Omental fat pad (tissue), 4 donors: ENCODE results near the gene LGALS9B. TPM values are rescaled to one million over a fixed set of nuclear protein-coding genes. Genes with fewer than 3 reads are reported as not detected.
"Not testable (repeated sequence)": the region's sequence is repeated elsewhere in the genome, so short reads cannot be mapped to it uniquely, and the experiment has no call there.

Source experiments
- ATAC-seq: fragments of 150-250 bp; one replicate; pipeline ENCODE4 v1.9.1; 2016; ENCODE audit warnings: mild to moderate bottlenecking, moderate library complexity; ENCODE audit not compliant: low FRiP score
- DNase-seq: peaks from one replicate; pipeline ENCODE4 v3.0.0-alpha.2; 2019; ENCODE audit warnings: low spot score
- total RNA-seq, 4 donors: library from RNA; depleted of rRNA; stranded (reverse); fragments of >200 nt; gene quantifications; one replicate each; pipeline ENCODE4 v1.1.0, GENCODE V29; 2016

The LGALS9B gene
- total RNA-seq, 4 donors from 2014 or later: not detected

DNA sequence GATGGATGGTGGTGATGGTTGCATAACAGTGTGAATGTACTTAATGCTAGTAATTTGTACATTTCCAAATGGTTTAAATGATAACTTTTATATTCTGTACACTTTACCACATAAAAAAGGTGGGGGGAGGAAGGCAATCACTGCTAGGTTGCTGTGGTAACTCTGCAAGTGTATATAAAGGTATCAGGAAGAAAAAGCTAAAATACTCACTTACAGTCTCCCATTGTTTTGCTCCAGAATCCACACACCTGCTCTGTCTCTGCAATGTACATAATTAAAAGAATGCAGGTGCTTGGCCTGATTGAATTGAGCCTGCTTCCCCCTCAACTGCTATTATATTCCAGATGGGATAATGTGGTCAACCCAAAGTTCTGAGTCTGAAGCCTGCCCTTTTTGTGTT lies 6.7 kb upstream of the LGALS9B start:
- ATAC-seq, DNase-seq: not testable (repeated sequence)

GRCh38 chr17:20469946-20470345 lies 2.6 kb upstream of the LGALS9B start:
- not testable (repeated sequence) for ATAC-seq, DNase-seq

DNA sequence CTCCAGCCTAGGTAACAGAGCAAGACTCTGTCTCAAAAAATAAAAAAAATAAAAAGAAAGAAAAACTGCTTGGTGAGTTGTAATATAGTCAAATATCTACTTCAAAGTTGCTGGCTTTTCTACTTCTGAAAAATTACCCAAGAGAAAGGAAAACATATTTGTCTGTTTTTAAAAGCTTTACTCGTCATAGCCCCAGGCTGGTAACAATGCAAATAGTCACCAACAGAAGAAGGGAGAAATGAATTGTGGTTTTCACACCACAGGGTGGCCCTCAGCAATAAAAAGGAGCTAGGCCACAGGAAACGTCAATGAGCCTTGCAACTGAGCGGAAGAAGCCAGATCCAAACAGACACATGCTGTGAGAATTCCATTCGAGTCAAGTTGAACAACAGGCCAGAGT lies 1.8 kb upstream of the LGALS9B start:
- DNase-seq, ATAC-seq: not testable (repeated sequence)

- DNase-seq: not testable (repeated sequence)
- peak; percentile 19 for ATAC-seq
Observed at GRCh38 chr17:20466999-20467398, 340 bp downstream of the LGALS9B start.

GRCh38 chr17:20466553-20466952 lies 786 bp downstream of the LGALS9B start:
- DNase-seq: not testable (repeated sequence)
- peak; percentile 24 for ATAC-seq

GRCh38 chr17:20465535-20465934 lies 1.8 kb downstream of the LGALS9B start:
- not testable (repeated sequence) for ATAC-seq, DNase-seq

- ATAC-seq, DNase-seq: not testable (repeated sequence)
Observed at GRCh38 chr17:20464854-20465414, 2.4 kb downstream of the LGALS9B start.

GRCh38 chr17:20462158-20462557 lies 5.2 kb downstream of the LGALS9B start:
- DNase-seq, ATAC-seq: not testable (repeated sequence)

DNA sequence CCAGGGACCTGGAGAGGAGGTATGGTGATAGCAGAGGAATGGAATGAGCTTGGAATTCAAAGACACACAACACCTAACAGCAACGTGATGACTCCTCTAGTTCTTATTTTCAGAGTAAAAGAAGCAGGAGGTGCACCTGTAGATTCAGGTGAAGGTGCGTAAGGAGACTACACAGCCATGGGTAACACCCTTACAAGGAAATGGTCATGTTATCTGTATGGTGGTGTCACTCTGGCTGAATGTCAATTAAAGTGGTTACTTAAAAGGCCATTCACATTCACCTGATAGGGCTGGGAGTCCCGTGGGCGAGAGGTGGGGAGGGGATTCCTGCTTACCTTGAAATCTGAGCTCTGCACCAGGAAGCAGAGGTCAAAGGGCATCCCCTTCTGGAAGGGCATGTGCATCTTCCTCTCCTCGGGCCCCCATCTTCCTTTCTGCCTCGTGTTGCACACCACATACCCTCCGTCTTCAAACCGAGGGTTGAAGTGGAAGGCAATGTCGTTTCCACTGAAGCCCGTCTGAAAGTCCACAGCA lies 9.4 kb downstream of the LGALS9B start:
- DNase-seq, ATAC-seq: not testable (repeated sequence)

- ATAC-seq, DNase-seq: not testable (repeated sequence)
Observed at GRCh38 chr17:20455106-20455505, 12.2 kb downstream of the LGALS9B start.

GRCh38 chr17:20453820-20454434 lies 13.4 kb downstream of the LGALS9B start:
- ATAC-seq, DNase-seq: not testable (repeated sequence)

- not testable (repeated sequence) for ATAC-seq, DNase-seq
Observed at GRCh38 chr17:20450852-20451251, 16.5 kb downstream of the LGALS9B start.

DNA sequence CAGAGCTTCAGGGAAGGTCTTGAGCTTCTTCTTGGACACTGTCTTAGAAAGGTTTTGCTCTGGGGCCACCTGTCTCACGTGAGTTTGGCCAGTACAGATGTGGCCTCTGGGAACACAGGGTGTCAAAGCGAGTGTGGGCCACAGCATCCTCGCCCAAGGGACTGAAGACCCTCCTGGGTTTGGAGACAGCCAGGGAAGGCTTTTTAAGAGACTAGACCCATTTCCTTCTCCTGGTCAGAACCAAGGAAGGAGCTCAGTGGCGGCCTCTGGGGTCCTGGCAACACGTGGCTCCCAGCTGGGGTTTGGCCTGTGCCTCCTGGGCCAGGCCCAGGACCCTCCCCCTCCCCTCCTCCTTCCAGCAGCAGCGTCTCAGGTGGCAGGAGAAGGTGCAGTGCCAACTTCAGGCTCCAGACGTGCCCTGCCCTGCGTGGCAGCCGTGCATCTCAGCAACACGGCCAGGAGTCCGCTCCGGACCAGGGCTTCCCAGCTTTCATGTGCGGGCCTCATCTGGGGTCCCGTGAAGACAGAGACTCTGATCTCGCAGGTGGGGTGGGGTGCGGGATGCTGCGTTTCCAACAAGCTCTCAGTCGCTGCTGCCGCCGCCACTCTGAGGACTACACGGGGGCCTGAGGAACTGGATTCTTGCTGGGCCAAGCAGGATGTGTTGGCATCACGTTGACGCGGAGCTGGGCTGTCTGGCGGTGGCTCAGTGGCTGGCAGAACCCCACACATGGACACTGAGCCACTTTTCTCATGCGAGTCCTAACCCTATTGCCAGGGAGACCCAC lies 19.6 kb downstream of the LGALS9B start:
- DNase-seq, ATAC-seq: not testable (repeated sequence)

DNA sequence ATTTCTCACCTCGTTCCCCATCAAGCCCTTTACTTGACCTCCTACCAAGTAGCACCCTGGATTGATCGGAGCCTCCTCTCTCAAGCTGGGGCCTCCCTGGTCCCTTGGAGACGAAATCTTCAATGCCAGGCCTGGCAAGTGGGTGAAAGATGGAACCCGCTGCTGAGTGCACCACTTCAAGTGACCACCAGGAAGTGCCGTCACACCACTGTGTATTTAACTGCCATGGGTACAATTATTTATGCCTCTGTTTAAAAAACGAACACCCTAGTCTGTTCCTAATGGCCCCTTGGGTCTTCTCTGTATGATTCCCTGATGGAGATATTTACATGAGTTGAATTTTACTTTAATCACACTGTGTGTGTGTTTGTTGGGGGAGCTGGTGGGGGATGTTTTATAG lies 20.4 kb downstream of the LGALS9B start:
- not testable (repeated sequence) for ATAC-seq, DNase-seq

GRCh38 chr17:20444581-20445236 lies 22.6 kb downstream of the LGALS9B start:
- ATAC-seq, DNase-seq: not testable (repeated sequence)

- not testable (repeated sequence) for ATAC-seq, DNase-seq
Observed at GRCh38 chr17:20444173-20444572, 23.2 kb downstream of the LGALS9B start.

DNA sequence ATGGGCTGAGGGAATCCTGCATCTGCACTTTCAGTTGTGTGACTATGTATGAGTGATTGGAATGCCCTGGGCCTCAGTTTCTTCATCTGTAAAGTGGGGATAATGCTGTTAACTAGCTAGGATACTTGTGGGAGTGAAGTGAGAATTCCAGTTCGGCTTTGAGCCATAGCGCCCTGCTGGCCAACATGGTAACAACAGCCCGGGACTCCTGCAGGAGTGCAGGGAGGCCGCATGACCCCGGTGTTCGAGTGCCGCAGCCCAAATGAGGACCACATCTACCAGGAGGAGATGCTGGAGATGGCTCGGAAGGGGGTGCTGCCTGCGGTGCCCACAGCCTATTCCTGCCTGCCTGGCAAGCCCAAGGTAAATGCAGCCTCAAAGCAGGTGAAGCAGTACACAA lies 23.7 kb downstream of the LGALS9B start:
- DNase-seq, ATAC-seq: not testable (repeated sequence)

DNA sequence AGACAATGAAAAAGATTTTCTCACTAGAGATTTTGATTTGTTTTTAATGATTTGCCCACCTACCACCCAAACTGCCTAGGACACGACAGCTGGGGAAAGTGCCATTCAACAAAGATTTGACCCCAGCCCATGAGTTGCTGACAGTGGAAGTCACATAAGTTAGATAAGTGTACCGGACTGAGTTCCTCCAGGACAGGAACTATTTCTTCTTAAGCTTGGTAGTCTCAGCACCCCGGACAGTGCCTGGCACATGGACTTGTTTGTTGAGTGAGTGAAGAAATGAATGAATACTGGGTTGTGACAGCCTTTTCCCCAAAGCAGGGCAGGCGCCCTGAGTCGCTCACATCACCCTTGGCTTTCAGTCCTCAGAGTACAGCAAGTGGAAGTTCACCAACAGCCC lies 26.7 kb downstream of the LGALS9B start:
- DNase-seq, ATAC-seq: not testable (repeated sequence)

- not testable (repeated sequence) for DNase-seq, ATAC-seq
Observed at GRCh38 chr17:20435166-20435565, 32.2 kb downstream of the LGALS9B start.
